Measurements from ENCODE around the gene NKIRAS1.
"Not testable (repeated sequence)": the region's sequence is repeated elsewhere in the genome, so short reads cannot be mapped to it uniquely, and the experiment has no call there.

NKIRAS1 gene

GRCh38 chr3:23938688-23939087 lies 21.9 kb upstream of the NKIRAS1 start:
- no peak for DNase-seq

GRCh38 chr3:23937296-23937695 lies 20.5 kb upstream of the NKIRAS1 start:
- DNase-seq: no peak

- no peak for DNase-seq
Measured at GRCh38 chr3:23934253-23934652, 17.5 kb upstream of the NKIRAS1 start.

GRCh38 chr3:23932571-23932970 lies 15.8 kb upstream of the NKIRAS1 start:
- no peak for DNase-seq

GRCh38 chr3:23931597-23931996 lies 14.8 kb upstream of the NKIRAS1 start:
- DNase-seq: no peak

- DNase-seq: no peak
Measured at GRCh38 chr3:23928524-23928923, 11.7 kb upstream of the NKIRAS1 start.

- DNase-seq: no peak
Measured at GRCh38 chr3:23926736-23927135, 9.9 kb upstream of the NKIRAS1 start.

- DNase-seq: no peak
Measured at GRCh38 chr3:23926246-23926645, 9.5 kb upstream of the NKIRAS1 start.

- no peak for DNase-seq
Measured at GRCh38 chr3:23923786-23924185, 7.0 kb upstream of the NKIRAS1 start.

- no peak for DNase-seq
Measured at GRCh38 chr3:23921052-23921511, 4.3 kb upstream of the NKIRAS1 start.

- no peak for DNase-seq
Measured at GRCh38 chr3:23920151-23920655, 3.4 kb upstream of the NKIRAS1 start.

- no peak for DNase-seq
Measured at GRCh38 chr3:23919628-23920027, 2.8 kb upstream of the NKIRAS1 start.

GRCh38 chr3:23918331-23918730 lies 1.5 kb upstream of the NKIRAS1 start:
- not testable (repeated sequence) for DNase-seq

- DNase-seq: not testable (repeated sequence)
Measured at GRCh38 chr3:23917679-23918303, 1.0 kb upstream of the NKIRAS1 start.

- DNase-seq: no peak
Measured at GRCh38 chr3:23916152-23916885, 471 bp downstream of the NKIRAS1 start.

GRCh38 chr3:23915537-23916108 lies 1.2 kb downstream of the NKIRAS1 start:
- no peak for DNase-seq

GRCh38 chr3:23913873-23914743 lies 2.7 kb downstream of the NKIRAS1 start:
- no peak for DNase-seq

GRCh38 chr3:23913182-23913581 lies 3.6 kb downstream of the NKIRAS1 start:
- no peak for DNase-seq

GRCh38 chr3:23912335-23912734 lies 4.5 kb downstream of the NKIRAS1 start:
- not testable (repeated sequence) for DNase-seq

GRCh38 chr3:23911397-23911796 lies 5.4 kb downstream of the NKIRAS1 start:
- no peak for DNase-seq

GRCh38 chr3:23909341-23909740 lies 7.4 kb downstream of the NKIRAS1 start:
- DNase-seq: no peak

- no peak for DNase-seq
Measured at GRCh38 chr3:23904545-23904944, 12.2 kb downstream of the NKIRAS1 start.

GRCh38 chr3:23900744-23901143 lies 16.0 kb downstream of the NKIRAS1 start:
- DNase-seq: no peak

All from activated CD4-positive, CD25-positive, alpha-beta regulatory T cell (primary cell).